ENCODE results near the gene SMIM8. TPM values are rescaled to one million over a fixed set of nuclear protein-coding genes. Genes with fewer than 3 reads are reported as not detected.

SMIM8 gene
- total and polyA plus RNA-seq, 12 donors, result 4.3 to 17.7 (median 9.1) TPM

DNA sequence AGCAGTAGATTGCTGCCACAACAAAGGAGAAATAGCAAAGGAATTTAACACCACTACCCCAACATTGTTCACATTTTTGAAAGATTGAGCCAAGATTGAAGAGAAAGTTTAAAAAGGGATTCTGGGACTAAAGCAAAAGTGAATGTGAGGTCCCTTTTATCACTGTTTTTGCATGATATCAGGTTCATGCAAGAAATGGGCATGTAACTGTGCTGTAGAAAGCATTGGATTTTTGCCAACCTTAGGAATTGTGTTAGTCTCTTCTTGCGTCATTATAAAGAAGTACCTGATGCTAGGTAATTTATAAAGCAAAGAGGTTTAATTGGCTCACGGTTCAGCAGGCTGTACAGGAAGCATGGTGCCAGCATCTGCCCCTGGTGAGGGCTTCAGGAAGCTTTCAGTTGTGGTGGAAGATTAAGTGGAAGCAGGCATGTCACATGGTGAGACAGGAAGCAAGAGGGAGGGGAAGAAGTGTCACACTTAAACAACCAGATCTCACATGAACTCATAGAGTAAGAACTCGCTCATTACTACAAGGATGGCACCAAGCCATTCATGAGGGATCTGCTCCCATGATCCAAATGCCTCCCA lies 11.3 kb downstream of the SMIM8 start:
- intact Hi-C loops (cut with DNase I), result no loop called here
- H3K36me3 ChIP-seq (replicated peaks in 1 of 2), result no peaks in the 10 kb centered on the region

DNA sequence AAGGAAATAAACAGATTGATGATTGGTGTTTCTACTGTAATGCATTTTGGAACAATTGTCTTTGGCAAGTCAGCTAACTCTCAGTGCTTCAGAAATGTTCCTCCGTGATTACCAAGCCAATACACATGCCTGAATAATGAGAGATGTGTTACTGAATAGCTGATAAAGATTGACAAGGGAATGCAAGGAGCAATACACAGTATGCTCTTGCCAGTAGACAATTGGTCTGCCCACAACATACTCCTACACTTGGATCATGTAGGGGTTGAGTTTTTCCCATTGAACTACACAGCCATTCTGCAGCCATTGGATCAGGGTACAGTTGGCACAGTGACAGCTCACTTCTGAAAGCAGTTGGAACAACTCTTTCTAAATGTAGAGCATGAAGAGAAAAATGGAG lies 12.3 kb downstream of the SMIM8 start:
- Histone ChIP-seq H3K27me3 (no peaks in the 10 kb centered on the region), H3K36me3 (replicated peaks in 1 of 2) (no peaks in the 10 kb centered on the region), H3K4me1 (replicated peaks in 1 of 2) (no peaks in the 10 kb centered on the region), H3K4me3 (no peak overlapping the region), H3K9me3 (replicated peaks in 1 of 3) (no peaks in the 10 kb centered on the region), H3K27ac (no peak overlapping the region)
- DNase-seq, result no peak
- intact Hi-C loops (cut with DNase I), result no loop called here
- TF ChIP-seq POLR2A (IDR thresholded peaks at IDR 0.05), result no peak
- TF ChIP-seq, protein P1, sequence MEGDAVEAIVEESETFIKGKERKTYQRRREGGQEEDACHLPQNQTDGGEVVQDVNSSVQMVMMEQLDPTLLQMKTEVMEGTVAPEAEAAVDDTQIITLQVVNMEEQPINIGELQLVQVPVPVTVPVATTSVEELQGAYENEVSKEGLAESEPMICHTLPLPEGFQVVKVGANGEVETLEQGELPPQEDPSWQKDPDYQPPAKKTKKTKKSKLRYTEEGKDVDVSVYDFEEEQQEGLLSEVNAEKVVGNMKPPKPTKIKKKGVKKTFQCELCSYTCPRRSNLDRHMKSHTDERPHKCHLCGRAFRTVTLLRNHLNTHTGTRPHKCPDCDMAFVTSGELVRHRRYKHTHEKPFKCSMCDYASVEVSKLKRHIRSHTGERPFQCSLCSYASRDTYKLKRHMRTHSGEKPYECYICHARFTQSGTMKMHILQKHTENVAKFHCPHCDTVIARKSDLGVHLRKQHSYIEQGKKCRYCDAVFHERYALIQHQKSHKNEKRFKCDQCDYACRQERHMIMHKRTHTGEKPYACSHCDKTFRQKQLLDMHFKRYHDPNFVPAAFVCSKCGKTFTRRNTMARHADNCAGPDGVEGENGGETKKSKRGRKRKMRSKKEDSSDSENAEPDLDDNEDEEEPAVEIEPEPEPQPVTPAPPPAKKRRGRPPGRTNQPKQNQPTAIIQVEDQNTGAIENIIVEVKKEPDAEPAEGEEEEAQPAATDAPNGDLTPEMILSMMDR (IDR thresholded peaks at IDR 0.05), result no peak
- 74 to 95% (median 79%) methylated on average over 1 of the region's 1 CpG for WGBS, 4 donors

More for the DNA sequence above, 11.3 kb downstream of the SMIM8 start:
- Histone ChIP-seq H3K4me1 (replicated peaks in 1 of 2) (no peaks in the 10 kb centered on the region), H3K4me3 (no peak overlapping the region), H3K9me3 (replicated peaks in 1 of 3) (no peaks in the 10 kb centered on the region), H3K27me3 (no peaks in the 10 kb centered on the region), H3K27ac (no peak overlapping the region)
- WGBS, 4 donors, result 67 to 81% (median 73%) methylated on average over 3 of the region's 3 CpGs
- DNase-seq, result no peak
- TF ChIP-seq, protein P1 (IDR thresholded peaks at IDR 0.05), result no peak
- no peak for TF ChIP-seq POLR2A (IDR thresholded peaks at IDR 0.05)

DNA sequence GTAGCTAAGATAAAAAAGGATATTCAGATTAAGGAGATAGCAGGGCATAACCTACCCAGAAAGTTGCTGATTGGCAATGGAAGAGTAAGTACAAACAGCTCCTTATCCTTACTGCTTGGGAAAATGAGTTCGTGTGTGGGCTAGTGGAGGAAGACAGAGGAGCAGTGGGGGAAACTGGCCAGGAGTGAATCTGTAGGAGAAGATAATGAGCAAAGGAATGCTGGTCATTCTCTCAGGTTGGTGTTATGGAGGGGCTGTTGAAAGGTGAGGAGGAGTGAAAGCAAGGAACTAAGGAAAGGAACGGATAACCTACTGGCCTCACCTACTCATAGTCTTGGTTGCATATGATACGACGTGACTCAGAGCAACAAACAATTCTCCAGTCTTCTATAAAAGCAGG lies 14.0 kb downstream of the SMIM8 start:
- Histone ChIP-seq H3K27me3 (no peaks in the 10 kb centered on the region), H3K4me3 (no peak overlapping the region), H3K36me3 (replicated peaks in 1 of 2) (no peaks in the 10 kb centered on the region), H3K27ac (no peak overlapping the region), H3K9me3 (replicated peaks in 1 of 3) (no peaks in the 10 kb centered on the region), H3K4me1 (replicated peaks in 1 of 2) (peaks cover 4 to 5% of the 10 kb centered on the region in 2 donors)
- TF ChIP-seq POLR2A (IDR thresholded peaks at IDR 0.05), result no peak
- TF ChIP-seq, protein P1 (IDR thresholded peaks at IDR 0.05), result no peak
- intact Hi-C loops (cut with DNase I), result no loop called here
- DNase-seq, result no peak
- 90 to 95% (median 93%) methylated on average over 4 of the region's 4 CpGs for WGBS, 4 donors

DNA sequence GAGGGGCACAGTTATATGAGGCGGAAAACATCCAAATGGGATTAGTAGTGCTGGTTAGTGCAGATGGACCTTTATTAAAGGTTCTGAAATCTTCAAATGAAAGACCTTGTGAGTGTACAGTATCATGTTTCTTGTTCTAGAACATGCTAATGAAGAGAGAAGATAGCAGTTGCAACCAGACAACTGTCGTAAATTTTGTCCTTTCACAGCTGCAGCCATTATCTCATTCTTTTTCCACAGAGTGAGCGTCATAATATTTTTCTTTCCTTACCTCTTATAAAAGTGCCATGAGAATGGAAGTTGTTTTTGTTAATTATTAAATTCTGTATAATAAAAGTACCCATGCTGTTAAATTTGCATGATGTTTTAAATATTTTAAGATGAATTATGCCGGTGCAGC lies 17.8 kb downstream of the SMIM8 start:
- Histone ChIP-seq H3K4me3 (no peak overlapping the region), H3K9me3 (replicated peaks in 1 of 3) (no peaks in the 10 kb centered on the region), H3K27ac (peak overlapping the region in 1 of 5 donors; percentile 27), H3K36me3 (replicated peaks in 1 of 2) (no peaks in the 10 kb centered on the region), H3K27me3 (no peaks in the 10 kb centered on the region), H3K4me1 (replicated peaks in 1 of 2) (peaks cover 12 to 17% of the 10 kb centered on the region in 2 donors)
- no peak for DNase-seq
- no peak for TF ChIP-seq POLR2A (IDR thresholded peaks at IDR 0.05)
- TF ChIP-seq, protein P1 (IDR thresholded peaks at IDR 0.05), result no peak
- WGBS, 4 donors, result 74 to 90% (median 88%) methylated on average over 4 of the region's 4 CpGs
- intact Hi-C loops (cut with DNase I), result no loop called here

Measured in adrenal gland (tissue), 12 donors.